K562 (cell line): ENCODE results near the gene ZNF552. TPM values are rescaled to one million over a fixed set of nuclear protein-coding genes. Genes with fewer than 3 reads are reported as not detected.

Experiments used
- ATAC-seq: fragments of 200-7000 bp; cut with Tn5 transposase; 3 replicates; pipeline ENCODE4 v1.9.1; 2020; ENCODE audit warnings: moderate library complexity
- BruUV-seq: library from RNA; stranded (reverse); fragments of 400-500 nt; replicated peaks from 2 replicates; lab custom pipeline; 2021; lab: Mats Ljungman, UMichigan
- CTCF ChIA-PET: fragments of 300-600 bp; formaldehyde crosslinking; extraction: SDS; loops from one replicate; lab custom pipeline; 2021; ENCODE audit warnings: low intra/inter-chr PET ratio; lab: Yijun Ruan, JAX
- POLR2A ChIA-PET: fragments of 300-600, 350-650 bp; sonication (Branson Sonifier 250); formaldehyde crosslinking; extraction: SDS; loops from one replicate; lab custom pipeline; 2021; ENCODE audit warnings: antibody characterized with exemption, inconsistent platforms; lab: Yijun Ruan, JAX
- DNase-seq, 4 experiments: peaks; one replicate each; pipeline versions ENCODE4 v3.0.0 to v3.0.0-alpha.2; 2011 to 2018; ENCODE audit warnings: low spot score in 3 of 4, mixed read lengths in 3 of 4; ENCODE audit errors: extremely low read depth in 1 of 4
- FAIRE-seq: peaks from 2 replicates; lab custom pipeline; 2011; peaks lifted over from hg19 to GRCh38; lab: Jason Lieb, UNC
- H2AFZ ChIP-seq: 2 replicates; pipeline ENCODE4 v1.6.0; 2011; ENCODE audit warnings: low read depth, low read length, control low read depth, inconsistent platforms
- H3K27ac ChIP-seq: fragments of 200-600 bp; 3 replicates; pipeline ENCODE4 v1.8.0; 2011; ENCODE audit warnings: low read depth, mild to moderate bottlenecking, control low read depth, inconsistent platforms, low read length, moderate library complexity, mixed read lengths; ENCODE audit errors: extremely low read depth
- H3K27me3 ChIP-seq, 2 experiments: fragments of 300-600 bp in 1 of 2; 2 replicates in 1 of 2; 3 replicates in 1 of 2; pipeline versions ENCODE4 v1.6.0 to v1.8.0; 2011; ENCODE audit warnings: inconsistent platforms in 2 of 2, low read length in 2 of 2, mild to moderate bottlenecking in 1 of 2, mixed read lengths in 1 of 2, moderate library complexity in 1 of 2; ENCODE audit not compliant: control insufficient read depth in 2 of 2, insufficient read depth in 2 of 2
- H3K36me3 ChIP-seq: fragments of 300-600 bp; 3 replicates; pipeline ENCODE4 v1.8.0; 2011; ENCODE audit warnings: mild to moderate bottlenecking, low read length, inconsistent platforms; ENCODE audit not compliant: control insufficient read depth, insufficient read depth
- H3K4me1 ChIP-seq, 2 experiments: fragments of 200-600 bp in 1 of 2; replicated peaks in 1 of 2; 2 replicates in 1 of 2; 3 replicates in 1 of 2; pipeline versions ENCODE4 v1.5.1 to v1.8.0; 2011; ENCODE audit warnings: inconsistent platforms in 2 of 2, low read length in 2 of 2, mild to moderate bottlenecking in 1 of 2, mixed read lengths in 1 of 2, moderate library complexity in 1 of 2; ENCODE audit not compliant: control insufficient read depth in 2 of 2, insufficient read depth in 2 of 2
- H3K4me2 ChIP-seq: 2 replicates; pipeline ENCODE4 v1.6.1; 2011; ENCODE audit warnings: low read length, control low read depth, inconsistent platforms, mixed read lengths; ENCODE audit not compliant: insufficient read depth
- H3K4me3 ChIP-seq: fragments of 200-600 bp; sonication (generic), shearing (Covaris generic); 2 replicates; pipeline ENCODE4 v1.5.1; 2016; ENCODE audit warnings: control low read depth, inconsistent platforms
- H3K79me2 ChIP-seq: fragments of 200-600 bp; 3 replicates; pipeline ENCODE4 v1.8.0; 2011; ENCODE audit warnings: low read length, inconsistent platforms; ENCODE audit not compliant: control insufficient read depth, insufficient read depth
- H3K9ac ChIP-seq, 2 experiments: 2 replicates each; pipeline versions ENCODE4 v1.6.0 to v1.6.1; 2011; ENCODE audit warnings: low read depth in 2 of 2, low read length in 2 of 2, control low read depth in 1 of 2, inconsistent platforms in 1 of 2, mild to moderate bottlenecking in 1 of 2, mixed read lengths in 1 of 2; ENCODE audit not compliant: insufficient read depth in 1 of 2
- H3K9me1 ChIP-seq: one replicate; pipeline ENCODE4 v1.6.0; 2011; ENCODE audit warnings: inconsistent platforms, mild to moderate bottlenecking, low read length, moderate library complexity; ENCODE audit not compliant: control insufficient read depth, insufficient read depth
- H3K9me3 ChIP-seq: replicated peaks from 2 replicates; pipeline ENCODE4 v1.5.1; 2011; ENCODE audit warnings: low read depth, low read length, inconsistent platforms; ENCODE audit not compliant: control insufficient read depth, insufficient read depth
- H4K20me1 ChIP-seq: replicated peaks from 2 replicates; pipeline ENCODE4 v1.6.1; 2011; ENCODE audit warnings: low read length, inconsistent platforms, mixed read lengths; ENCODE audit not compliant: control insufficient read depth, insufficient read depth
- BRD9 ChIP-seq: fragments of 450-650 bp; IDR thresholded peaks from 2 replicates; pipeline ENCODE4 v1.6.1; 2018; ENCODE audit warnings: low read depth; ENCODE audit not compliant: partially characterized antibody
- C11orf30 ChIP-seq: fragments of 450-650 bp; IDR thresholded peaks from 2 replicates; pipeline ENCODE4 v1.6.1; 2016; ENCODE audit warnings: low read depth, mild to moderate bottlenecking
- CEBPG ChIP-seq, 3 experiments: fragments of 200-800 bp in 1 of 3; sonication (Bioruptor generic) in 1 of 3; sonication (generic) in 1 of 3; formaldehyde crosslinking in 1 of 3; IDR thresholded peaks in 2 of 3; conservative IDR thresholded peaks in 1 of 3; 2 replicates each; pipeline versions ENCODE4 v1.6.1 to v1.8.0; 2016 to 2022; ENCODE audit warnings: missing compliant biosample characterization in 2 of 3, missing genetic modification characterization in 2 of 3, mild to moderate bottlenecking in 1 of 3, missing genetic modification reagents in 1 of 3
- CHCHD3 ChIP-seq: fragments of 250-450 bp; sonication (Bioruptor Pico); IDR thresholded peaks from 2 replicates; pipeline ENCODE4 v2.1.2; 2022; ENCODE audit warnings: mild to moderate bottlenecking
- CUX1 ChIP-seq: fragments of 200-800 bp; sonication (Bioruptor generic); IDR thresholded peaks from 2 replicates; pipeline ENCODE4 v1.6.1; 2016; ENCODE audit warnings: missing genetic modification characterization, missing compliant biosample characterization
- CXXC5 ChIP-seq: fragments of 250-450 bp; sonication (Bioruptor Pico); IDR thresholded peaks from 2 replicates; pipeline ENCODE4 v1.8.0; 2022; ENCODE audit warnings: inconsistent platforms, mild to moderate bottlenecking, moderate library complexity
- GATAD2B ChIP-seq: fragments of 450-650 bp; IDR thresholded peaks from 2 replicates; pipeline ENCODE4 v1.6.1; 2017; ENCODE audit warnings: mild to moderate bottlenecking, borderline replicate concordance
- HLTF ChIP-seq: fragments of 450-650 bp; IDR thresholded peaks from 2 replicates; pipeline ENCODE4 v1.6.1; 2016
- OTX1 ChIP-seq: fragments of 450-650 bp; formaldehyde crosslinking; IDR thresholded peaks from 2 replicates; pipeline ENCODE4 v1.4.0; 2022; ENCODE audit warnings: mild to moderate bottlenecking
- PHB2 ChIP-seq: fragments of 450-650 bp; IDR thresholded peaks from 2 replicates; pipeline ENCODE4 v1.6.1; 2017; ENCODE audit warnings: low read depth
- ZKSCAN8 ChIP-seq: fragments of 200-800 bp; sonication (Bioruptor generic); IDR thresholded peaks from 2 replicates; pipeline ENCODE4 v1.6.1; 2016; ENCODE audit warnings: missing genetic modification characterization, missing compliant biosample characterization
- WGBS: fragments of 100-300 bp; shearing (Covaris generic); methylation state at CpG from one replicate; pipeline ENCODE4 v1.1.6; 2016; ENCODE audit warnings: low coverage, mixed read lengths; ENCODE audit not compliant: insufficient coverage; ENCODE audit errors: missing lambda C conversion rate; 5-methylcytosine and 5-hydroxymethylcytosine counted together
- in situ Hi-C: fragments of 300-500 bp; cut with MboI; formaldehyde crosslinking; loops from 4 replicates; pipeline ENCODE4 v1.15.0; 2018; ENCODE audit warnings: inconsistent platforms, mixed read lengths
- intact Hi-C: fragments of 100-400 bp; cut with micrococcal nuclease; formaldehyde crosslinking; loops from 2 replicates; pipeline ENCODE4 v1.14.2; 2022
- polyA plus RNA-seq, 8 experiments: library from polyadenylated mRNA; depleted of rRNA in 4 of 8; stranded (reverse) in 5 of 8; unstranded in 3 of 8; fragments of >200 nt; fragmentation: Nextera tagmentation in 2 of 8; fragmentation: Illumina TruSeq in 1 of 8; extraction: Ambion mirVana in 2 of 8; extraction: Trizol in 1 of 8; gene quantifications; 2 replicates each; pipeline versions ENCODE4 v1.2.1 to v1.2.3, GENCODE V29; 2011 to 2014; ENCODE audit warnings: inconsistent platforms in 1 of 8, missing spikeins in 1 of 8
- total RNA-seq, 7 experiments: library from RNA; depleted of rRNA in 6 of 7; stranded (reverse); fragments of >200 nt in 6 of 7; fragmentation: Illumina TruSeq in 2 of 7; extraction: Trizol in 2 of 7; gene quantifications; 2 replicates each; pipeline versions ENCODE4 v1.2.1 to v1.2.3, GENCODE V29; 2011 to 2021; ENCODE audit warnings: low replicate concordance in 1 of 7

Gene ZNF552
- total and polyA plus RNA-seq, 9 of the 15 experiments (the other 6 are each of a cell fraction or from before 2014, with no cell fraction given), result 4.4 to 12.4 (median 8.5) TPM

DNA sequence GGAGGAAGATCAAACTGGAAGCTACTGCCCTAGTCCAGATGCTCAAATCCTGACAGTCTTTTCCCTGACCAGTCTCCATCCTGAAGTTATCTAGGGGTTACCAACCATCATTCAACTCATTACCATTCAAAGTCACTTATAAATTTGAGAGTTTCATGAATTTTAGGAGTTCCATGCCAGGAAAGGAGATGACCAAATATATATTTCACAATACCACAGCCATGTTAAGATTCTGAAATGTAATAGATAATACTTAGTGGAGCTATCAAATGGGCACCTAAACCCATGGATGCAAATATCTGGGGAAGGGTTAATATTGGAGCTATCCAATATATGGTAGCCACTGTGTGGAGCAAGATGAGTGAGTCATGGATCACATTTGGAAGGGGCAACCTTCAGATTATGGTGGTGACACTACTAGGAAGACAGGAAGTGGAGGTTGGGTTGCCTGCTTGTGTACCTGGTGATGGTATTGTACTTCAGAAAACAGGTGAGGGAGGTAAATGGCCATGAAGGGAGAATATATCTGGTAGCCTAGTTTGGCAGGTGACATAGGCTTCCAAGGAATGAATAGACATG is 26.5 kb downstream of the ZNF552 start:
- DNase-seq (no peak), ATAC-seq (no peak), FAIRE-seq (no peak)
- ChIA-PET CTCF (interaction anchor here (0.6 kb wide), 1 partner anchor 154 kb away, joined by 3 read pairs; no protein-coding TSS in a partner anchor), POLR2A (no interaction called here)
- in situ Hi-C loops, result no loop called here
- no peak overlapping the region for H2AFZ ChIP-seq
- peaks cover 2% of the 10 kb centered on the region for H3K9me3 ChIP-seq
- no peaks in the 10 kb centered on the region for H3K4me1 ChIP-seq
- H4K20me1 ChIP-seq, result no peaks in the 10 kb centered on the region
- TF ChIP-seq ZKSCAN8 (no peak), CEBPG (CRISPR knock-in tag; IDR thresholded peaks at IDR 0.05) (no peak), CEBPG (tag; conservative IDR thresholded peaks at IDR 0.05 in 1 of 2, IDR thresholded peaks at IDR 0.05 in 1 of 2) (peak in 1 of 2 experiments; percentile 13; a peak in 1 of 4 replicates)
- H3K4me2 ChIP-seq, result no peak overlapping the region
- peaks cover 21% of the 10 kb centered on the region; the same call in 2 of the 3 replicates for H3K36me3 ChIP-seq
- H3K27ac ChIP-seq, result no peak overlapping the region
- H3K79me2 ChIP-seq, result no peaks in the 10 kb centered on the region; the same call in 2 of the 3 replicates
- H3K27me3 ChIP-seq, result no peaks in the 10 kb centered on the region
- intact Hi-C loops, result no loop called here
- H3K9me1 ChIP-seq, result no peaks in the 10 kb centered on the region
- H3K9ac ChIP-seq, result no peak overlapping the region
- H3K4me3 ChIP-seq, result no peak overlapping the region
- BruUV-seq, result TSS peak; percentile 10

GRCh38 chr19:57786906-57787305 is 27.8 kb downstream of the ZNF552 start:
- FAIRE-seq, result no peak
- no peak overlapping the region for H3K9ac ChIP-seq
- TF ChIP-seq OTX1 (no peak), HLTF (no peak), CXXC5 (CRISPR knock-in tag) (no peak), BRD9 (no peak), C11orf30 (no peak), CUX1 (CRISPR knock-in tag) (no peak), GATAD2B (no peak), CHCHD3 (CRISPR knock-in tag) (no peak), PHB2 (no peak)

More at GRCh38 chr19:57786906-57787305, 27.8 kb downstream of the ZNF552 start:
- Histone ChIP-seq H3K27ac (no peak overlapping the region), H3K9me3 (peaks cover 2% of the 10 kb centered on the region), H2AFZ (no peak overlapping the region), H3K4me3 (no peak overlapping the region), H3K79me2 (peaks cover 1% of the 10 kb centered on the region; the same call in 1 of the 3 replicates), H3K36me3 (peaks cover 15% of the 10 kb centered on the region; the same call in 2 of the 3 replicates), H3K4me2 (no peak overlapping the region), H3K9me1 (no peaks in the 10 kb centered on the region), H3K27me3 (no peaks in the 10 kb centered on the region), H3K4me1 (no peaks in the 10 kb centered on the region), H4K20me1 (no peaks in the 10 kb centered on the region)
- DNase-seq (no peak), ATAC-seq (no peak)
- WGBS, result 100% methylated on average over 5 of the region's 5 CpGs
- BruUV-seq, result no TSS peak
- POLR2A ChIA-PET, result no interaction called here
- intact Hi-C loops, result no loop called here
- in situ Hi-C loops, result no loop called here
- CTCF ChIA-PET, result interaction anchor here (0.6 kb wide), 1 partner anchor 51 kb away, joined by 3 read pairs; no protein-coding TSS in a partner anchor
